Activated T-cell treated with anti-CD3 and anti-CD28 coated beads, Interleukin-2, amount 50 U/mL, for 1 hour (primary cell): ENCODE measurements around the gene GABRP.
"Not testable (repeated sequence)": the region's sequence is repeated elsewhere in the genome, so short reads cannot be mapped to it uniquely, and the experiment has no call there.

Experiments used
- DNase-seq: peaks from one replicate; pipeline ENCODE4 v3.0.0-alpha.2; 2020

The GABRP gene

GRCh38 chr5:170809551-170809950 lies 26.0 kb downstream of the GABRP start:
- DNase-seq = no peak

DNA sequence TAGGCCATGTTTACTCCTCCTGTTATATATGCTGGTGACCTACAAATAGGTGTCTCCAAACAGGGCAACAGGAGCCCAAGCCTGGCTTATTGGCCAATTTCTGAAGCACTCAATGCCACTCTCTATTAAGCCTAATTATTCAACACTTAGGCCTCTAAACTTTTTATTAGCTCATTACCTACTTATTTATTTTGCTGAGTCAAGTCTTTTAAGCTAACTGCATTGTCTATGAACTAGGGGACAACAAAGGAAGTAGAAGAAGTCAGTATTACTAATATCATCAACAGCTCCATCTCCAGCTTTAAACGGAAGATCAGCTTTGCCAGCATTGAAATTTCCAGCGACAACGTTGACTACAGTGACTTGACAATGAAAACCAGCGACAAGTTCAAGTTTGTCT lies 28.2 kb downstream of the GABRP start:
- no peak for DNase-seq

GRCh38 chr5:170813231-170813630 lies 29.7 kb downstream of the GABRP start:
- DNase-seq = no peak

DNA sequence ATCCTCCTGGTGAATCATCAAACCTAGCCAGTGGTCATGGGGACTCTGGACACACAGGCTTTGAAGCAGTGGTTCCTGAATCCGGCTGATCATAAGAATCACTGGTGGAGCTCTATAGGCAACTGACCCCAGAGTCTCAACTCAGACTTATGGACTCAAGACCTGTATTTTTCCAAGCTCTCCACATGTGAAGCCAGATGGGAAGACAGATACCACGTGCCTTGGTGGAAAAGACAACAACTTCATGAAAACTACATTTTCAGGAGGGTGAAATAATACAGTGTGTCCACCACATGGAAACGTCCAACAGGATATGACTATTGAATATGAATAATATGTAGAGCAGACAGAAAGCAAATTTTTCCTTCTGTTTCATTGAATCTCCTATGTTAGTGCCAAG lies 33.7 kb downstream of the GABRP start:
- no peak for DNase-seq

- no peak for DNase-seq
Observed at GRCh38 chr5:170818232-170818631, 34.7 kb downstream of the GABRP start.

- no peak for DNase-seq
Observed at GRCh38 chr5:170819824-170820223, 36.3 kb downstream of the GABRP start.

GRCh38 chr5:170821257-170821800 lies 37.8 kb downstream of the GABRP start:
- DNase-seq = no peak

- no peak for DNase-seq
Observed at GRCh38 chr5:170826117-170826516, 42.6 kb downstream of the GABRP start.

DNA sequence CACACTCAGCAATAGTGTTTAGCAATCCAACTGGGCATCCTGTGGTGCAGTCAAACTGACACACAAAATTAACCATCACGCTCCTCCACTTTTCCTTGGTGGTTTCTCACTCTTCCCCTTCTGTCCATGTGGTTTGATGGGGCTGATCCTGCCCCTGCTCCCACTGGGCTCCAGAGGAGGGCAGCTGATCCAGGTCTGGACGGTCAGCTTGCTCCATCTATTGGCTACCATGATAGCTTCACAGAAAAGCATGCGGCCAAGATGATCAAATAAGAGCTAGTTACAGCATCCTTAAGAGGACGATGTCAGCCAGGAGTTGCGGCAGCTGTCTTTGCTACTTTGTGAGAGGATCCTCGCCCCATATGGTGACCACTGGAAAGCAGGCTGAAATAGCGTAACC lies 48.7 kb downstream of the GABRP start:
- DNase-seq = no peak

DNA sequence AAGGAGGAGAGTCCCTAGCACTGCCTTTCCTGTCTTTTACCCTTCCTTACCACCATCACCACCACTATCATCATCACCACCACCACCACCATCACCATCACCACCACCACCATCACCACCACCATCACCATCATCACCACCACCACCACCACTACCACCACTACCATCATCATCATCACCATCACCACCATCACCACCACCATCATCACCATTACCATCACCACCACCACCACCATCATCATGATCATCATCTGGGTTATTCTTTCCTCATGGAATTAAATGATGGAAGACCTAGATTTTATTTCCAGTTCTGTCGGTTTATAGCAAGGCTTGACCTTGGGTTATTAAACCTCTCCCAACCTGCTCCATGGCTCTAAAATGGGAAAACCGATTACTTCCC lies 50.5 kb downstream of the GABRP start:
- not testable (repeated sequence) for DNase-seq

DNA sequence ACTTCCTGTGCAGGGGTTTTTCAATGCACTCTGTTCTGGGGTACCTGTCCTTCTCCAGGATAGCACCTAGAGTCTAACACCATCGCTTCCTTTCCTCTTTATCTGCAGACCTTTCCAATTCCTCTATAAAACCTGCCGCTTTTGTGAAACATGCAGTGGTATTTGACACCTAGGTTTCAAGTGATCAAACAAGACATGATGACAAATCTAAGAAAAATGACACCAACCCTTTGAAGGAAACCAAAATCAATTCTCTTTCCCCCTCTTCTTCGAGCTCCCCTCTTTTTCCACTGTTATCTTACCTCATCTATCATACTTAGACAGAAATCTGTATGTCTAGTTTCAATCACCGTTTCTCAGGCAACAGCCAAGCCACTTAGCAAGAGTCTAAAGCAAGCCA lies 52.7 kb downstream of the GABRP start:
- DNase-seq = no peak

GRCh38 chr5:170843870-170844269 lies 60.3 kb downstream of the GABRP start:
- DNase-seq = no peak

- no peak for DNase-seq
Observed at GRCh38 chr5:170844651-170845050, 61.1 kb downstream of the GABRP start.

DNA sequence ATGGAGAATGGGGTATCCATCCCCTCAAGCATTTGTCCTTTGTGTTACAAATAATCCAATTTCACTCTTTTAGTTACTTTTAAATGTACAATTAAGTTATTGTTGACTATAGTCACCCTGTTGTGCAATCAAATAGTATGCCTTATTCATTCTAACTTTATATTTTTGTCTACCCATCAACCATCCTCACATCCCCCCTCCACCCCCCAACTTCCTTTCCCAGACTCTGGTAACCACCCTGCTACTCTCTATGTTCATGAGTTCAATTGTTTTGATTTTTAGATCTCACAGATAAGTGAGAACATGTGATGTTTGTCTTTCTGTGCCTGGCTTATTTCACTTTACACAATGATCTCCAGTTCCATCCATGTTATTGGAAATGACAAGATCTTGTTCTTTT lies 62.9 kb downstream of the GABRP start:
- no peak for DNase-seq

GRCh38 chr5:170846846-170847245 lies 63.3 kb downstream of the GABRP start:
- no peak for DNase-seq

GRCh38 chr5:170848033-170848432 lies 64.5 kb downstream of the GABRP start:
- no peak for DNase-seq

- no peak for DNase-seq
Observed at GRCh38 chr5:170849374-170849773, 65.8 kb downstream of the GABRP start.

DNA sequence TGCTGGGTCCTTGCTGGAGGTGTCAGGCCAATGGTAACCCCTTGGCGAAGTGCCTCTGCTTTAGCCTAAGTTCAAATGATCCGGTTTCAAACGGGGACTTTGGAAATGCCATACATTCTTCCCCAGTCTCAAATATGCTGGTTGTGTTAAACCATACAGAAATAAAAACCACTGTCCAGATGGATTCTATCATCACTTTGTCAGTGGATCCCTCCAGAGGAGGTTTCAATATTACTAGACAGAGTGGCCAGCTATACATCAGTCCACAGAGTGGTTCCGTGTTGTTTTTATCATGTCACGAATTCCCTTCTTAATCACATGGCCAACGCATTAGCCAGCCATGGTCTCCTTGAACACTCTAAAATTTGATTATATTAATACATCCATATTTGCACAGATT lies 71.0 kb downstream of the GABRP start:
- no peak for DNase-seq

DNA sequence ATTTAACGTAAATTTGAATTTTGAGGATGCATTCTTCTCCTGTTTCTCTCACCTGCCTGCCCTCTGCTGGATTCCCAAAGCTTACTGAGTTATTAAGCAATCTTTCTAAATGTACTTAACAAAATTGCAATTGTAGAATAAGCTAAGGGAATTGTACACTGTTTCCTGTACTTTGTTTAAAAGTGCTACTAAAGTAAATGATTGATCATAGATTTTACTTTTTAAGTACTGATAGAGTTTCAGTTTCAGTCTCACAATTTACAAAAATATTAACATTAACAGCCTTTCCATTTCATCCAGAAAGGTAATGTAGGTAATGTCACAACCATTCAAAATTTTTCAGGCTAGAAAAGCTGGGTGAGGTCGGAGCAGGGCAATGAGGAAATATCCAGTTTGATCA lies 73.5 kb downstream of the GABRP start:
- no peak for DNase-seq

DNA sequence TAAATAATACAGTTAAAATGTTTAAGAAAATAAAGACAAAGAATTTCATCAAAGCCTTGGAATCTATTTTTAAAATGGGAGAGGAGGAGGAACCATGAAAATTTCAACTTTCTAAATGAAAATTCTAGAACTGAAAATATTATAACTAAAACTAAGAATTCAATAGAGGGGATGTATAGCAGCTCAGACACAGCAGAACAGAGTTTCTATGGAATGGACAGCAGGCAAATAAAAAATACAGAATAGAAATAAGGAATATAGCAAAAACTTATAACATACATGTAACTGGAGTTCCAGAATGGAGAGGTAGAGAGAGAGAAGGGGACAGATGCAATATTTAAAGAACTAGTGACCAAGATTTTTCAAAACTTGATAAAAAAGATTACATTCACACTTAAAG lies 76.9 kb downstream of the GABRP start:
- DNase-seq = no peak

DNA sequence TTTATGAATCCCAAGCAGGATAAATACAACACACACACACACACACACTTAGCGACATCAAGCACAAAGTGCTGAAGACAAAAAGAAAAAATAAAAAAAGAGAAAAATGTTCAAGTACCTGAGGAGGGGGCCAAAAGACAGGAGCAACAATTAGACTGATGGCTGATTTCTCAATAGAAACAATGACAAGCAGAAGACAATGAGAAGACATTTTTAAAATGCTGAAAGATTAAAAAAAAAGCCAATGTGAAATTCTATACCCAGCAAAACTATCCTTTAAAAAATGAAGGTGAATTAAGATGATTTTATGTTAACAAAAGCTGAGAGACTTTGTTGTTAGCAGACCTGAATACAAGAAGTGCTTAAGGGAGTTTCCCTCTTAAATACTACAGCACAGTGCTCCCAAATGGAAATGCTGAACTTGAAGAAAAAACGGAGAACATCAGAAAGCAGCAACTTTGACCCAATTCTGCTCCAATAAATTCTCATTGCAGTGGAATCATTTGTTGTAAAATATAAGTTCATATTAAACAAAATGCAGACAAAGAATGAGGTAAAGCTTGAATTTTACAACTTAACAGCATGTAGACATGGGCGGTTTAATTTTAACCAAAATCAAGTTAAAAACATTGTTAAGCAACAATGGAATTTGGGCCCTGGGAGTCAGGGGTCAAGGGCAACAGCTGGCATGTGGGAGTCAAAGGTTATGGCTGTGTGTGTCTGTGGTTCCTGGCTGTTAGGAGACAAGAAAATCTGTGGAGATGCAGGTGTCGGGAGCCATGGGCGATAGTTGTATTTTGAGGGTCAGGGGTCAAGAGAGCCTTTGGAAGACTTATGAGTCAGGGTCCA lies 77.5 kb downstream of the GABRP start:
- no peak for DNase-seq

GRCh38 chr5:170861667-170861916 lies 78.1 kb downstream of the GABRP start:
- DNase-seq = no peak

DNA sequence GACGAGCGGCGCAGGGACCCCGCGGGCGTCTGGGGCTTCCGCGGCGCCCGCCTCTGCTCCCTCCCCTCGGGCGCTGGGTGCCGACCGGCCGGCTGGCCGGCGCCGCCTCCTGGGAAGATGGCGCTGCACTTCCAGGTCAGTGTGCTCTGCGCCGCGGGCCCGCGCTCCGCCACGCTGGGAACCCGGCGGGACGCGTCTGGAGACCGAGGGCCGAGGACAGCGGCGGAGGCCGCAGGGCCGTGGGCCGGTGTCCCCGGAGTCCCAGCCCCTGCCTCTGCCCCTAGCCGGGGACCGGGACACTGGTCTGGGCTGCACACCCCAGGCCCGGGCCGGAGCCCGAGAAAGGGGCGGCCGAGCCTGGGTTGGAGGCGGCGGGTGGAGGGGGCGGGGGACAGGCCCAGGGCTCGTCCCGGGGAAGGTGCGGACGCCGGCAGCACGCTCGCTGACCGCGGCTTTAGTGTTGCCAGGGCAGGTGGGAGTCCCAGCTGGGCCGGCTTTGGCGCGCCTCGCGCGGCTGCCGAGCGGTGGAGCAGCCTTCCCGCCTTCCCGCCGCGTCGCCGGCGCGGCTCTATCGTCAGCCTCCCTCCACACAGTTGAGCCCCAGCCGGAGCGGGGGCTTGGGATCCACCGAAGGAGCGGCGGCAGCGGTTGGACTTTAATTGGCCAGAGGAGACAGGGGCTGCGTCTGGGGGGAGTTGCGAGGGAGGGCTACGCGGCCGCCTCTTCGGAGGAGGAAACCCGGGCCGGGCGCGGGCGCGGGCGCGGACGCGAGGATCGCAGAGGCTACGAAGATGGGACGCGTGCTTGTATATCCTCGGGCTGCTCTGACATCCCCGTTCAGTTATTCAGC lies 78.6 kb downstream of the GABRP start, which contains the start of gene RANBP17:
Gene RANBP17, plus strand, starts transcription at position 102 of the 850 bp plus-strand sequence.
- DNase-seq = no peak

DNA sequence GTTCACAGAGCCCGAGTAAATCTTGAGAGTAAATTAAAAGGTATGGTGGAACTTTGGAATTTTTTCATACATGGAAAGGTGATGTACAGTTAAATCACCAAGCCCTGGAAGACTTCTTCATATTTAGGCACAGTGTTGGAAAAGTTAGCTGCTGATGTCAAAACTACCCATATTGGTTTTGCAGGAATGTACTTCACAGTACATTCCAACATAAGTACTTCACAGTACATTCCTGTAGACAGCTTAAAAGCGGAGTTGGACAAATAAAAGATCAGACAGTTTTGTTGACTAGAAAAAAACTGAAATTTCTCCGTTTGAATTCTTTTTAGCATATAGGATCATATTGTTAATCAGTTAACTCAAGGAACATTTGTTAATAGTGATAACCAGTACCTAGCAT lies 80.1 kb downstream of the GABRP start:
- DNase-seq = no peak
